GM18526 (cell line): ENCODE data around the gene MRPL54.

Source experiments
- POLR2A ChIP-seq: IDR thresholded peaks from 3 replicates; pipeline ENCODE4 v1.6.1; 2011; ENCODE audit not compliant: insufficient read length; ENCODE audit errors: extremely low read depth

The MRPL54 gene

DNA sequence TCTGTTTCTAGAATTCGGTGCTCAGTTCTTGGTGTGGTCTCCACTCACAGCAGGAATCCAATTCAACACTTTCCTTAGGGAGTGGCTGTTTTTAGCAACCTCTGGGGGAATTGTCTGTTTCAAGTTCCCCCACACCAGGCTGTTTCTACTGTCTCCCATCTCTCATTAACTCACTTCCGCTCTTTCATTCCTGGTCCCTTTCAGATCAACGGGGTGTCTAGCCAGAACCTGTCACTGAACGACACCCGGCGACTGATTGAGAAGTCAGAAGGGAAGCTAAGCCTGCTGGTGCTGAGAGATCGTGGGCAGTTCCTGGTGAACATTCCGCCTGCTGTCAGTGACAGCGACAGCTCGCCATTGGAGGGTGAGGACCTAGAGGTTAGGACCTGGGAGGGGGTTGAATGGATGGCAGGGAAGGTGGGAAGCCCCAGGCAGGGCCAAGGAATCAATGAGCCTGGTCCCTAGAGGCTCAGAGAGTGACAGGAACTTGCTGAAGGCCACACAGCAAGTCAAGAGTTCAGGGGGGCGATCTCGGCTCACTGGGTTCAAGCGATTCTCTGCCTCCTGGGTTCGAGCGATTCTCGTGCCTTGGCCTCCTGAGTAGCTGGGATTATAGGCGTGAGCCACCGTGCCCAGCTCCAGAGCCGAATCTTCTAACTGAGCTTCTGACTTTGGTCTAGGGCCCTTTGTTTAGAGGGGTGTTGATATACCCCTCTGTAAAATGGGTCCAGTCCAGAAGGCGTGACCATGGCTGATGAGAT is 28.8 kb upstream of the MRPL54 start:
- TF ChIP-seq POLR2A: no peak

DNA sequence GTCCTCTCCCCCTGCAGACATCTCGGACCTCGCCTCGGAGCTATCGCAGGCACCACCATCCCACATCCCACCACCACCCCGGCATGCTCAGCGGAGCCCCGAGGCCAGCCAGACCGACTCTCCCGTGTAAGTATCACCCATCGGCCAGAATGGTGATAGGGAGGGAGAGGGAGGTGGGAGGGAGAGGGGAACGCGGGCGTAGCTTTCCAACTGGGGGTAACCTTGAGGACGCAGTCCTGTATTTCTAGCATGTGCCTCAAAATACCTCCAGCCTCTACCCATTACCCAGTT is 28.2 kb upstream of the MRPL54 start:
- TF ChIP-seq POLR2A: no peak

DNA sequence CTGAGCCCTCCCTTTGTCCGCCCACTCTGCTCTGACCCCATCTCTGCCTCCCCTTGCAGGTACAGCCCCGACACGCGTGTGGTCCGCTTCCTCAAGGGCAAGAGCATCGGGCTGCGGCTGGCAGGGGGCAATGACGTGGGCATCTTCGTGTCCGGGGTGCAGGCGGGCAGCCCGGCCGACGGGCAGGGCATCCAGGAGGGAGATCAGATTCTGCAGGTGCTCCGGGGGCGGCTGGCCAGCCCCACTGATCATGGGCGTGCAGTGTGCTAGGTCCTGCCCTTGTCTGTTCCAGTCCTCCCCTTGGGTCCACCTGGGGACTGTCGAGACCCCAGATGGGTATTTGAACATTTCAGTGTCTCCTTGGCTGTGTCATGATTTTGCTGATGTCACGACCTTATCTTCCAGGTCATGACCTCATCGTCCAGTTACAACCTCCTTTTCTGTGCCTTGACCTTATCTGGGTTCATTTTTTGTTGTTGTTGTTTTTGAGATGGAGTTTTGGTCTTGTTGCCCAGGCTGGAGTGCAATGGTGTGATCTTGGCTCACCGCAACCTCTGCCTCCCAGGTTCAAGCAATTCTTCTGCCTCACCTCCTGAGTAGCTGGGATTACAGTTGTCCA is 26.3 kb upstream of the MRPL54 start:
- no peak for TF ChIP-seq POLR2A

DNA sequence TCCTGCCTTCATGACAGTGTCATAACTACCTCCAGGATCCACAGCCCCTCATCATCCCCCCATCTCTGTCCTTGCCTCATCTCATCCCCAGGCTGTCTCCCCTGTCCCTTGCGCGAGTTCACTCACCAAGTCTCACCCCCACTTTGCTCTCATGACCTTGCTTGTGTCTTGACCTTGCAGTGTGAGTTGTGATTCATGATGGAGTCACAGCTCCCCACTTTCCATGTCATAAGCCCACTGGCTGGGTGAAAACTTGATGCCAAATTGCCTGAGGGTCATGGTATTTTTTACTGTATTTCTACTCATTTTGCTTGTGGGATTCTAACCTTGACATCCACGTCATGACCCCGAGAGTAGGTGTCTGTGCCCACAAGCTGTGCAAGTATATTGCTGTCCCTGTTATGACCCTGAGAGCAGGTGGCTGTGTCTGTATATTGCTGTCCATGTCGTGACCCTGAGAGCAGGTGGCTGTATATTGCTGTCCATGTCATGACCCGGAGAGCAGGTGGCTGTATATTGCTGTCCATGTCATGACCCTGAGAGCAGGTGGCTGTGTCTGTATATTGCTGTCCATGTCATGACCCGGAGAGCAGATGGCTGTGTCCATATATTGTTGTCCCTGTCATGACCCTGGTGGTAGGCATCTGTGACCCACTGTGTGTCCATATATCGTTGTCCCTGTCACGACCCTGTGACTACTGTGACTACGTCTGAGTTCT is 24.8 kb upstream of the MRPL54 start:
- no peak for TF ChIP-seq POLR2A

DNA sequence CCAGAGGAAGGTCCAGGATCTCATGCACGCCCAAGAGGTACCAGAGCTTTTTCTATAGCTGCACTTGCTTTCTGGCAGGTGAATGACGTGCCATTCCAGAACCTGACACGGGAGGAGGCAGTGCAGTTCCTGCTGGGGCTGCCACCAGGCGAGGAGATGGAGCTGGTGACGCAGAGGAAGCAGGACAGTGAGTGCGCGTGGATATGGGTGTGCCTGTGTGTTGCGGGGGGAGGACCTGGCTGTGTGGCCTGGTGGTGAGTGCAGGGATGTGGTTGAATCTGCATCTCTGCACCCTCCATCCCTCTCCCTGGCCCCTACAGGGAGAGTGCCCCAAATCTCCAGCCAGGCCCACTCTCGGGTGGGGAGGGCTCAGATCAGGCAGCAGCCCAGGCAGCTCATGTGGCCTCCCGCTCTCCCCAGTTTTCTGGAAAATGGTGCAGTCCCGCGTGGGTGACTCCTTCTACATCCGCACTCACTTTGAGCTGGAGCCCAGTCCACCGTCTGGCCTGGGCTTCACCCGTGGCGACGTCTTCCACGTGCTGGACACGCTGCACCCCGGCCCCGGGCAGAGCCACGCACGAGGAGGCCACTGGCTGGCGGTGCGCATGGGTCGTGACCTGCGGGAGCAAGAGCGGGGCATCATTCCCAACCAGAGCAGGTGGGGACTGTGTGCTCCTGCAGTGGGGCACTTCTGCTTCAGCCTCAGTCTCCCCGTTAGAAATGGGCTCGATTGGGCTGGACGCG is 23.8 kb upstream of the MRPL54 start:
- no peak for TF ChIP-seq POLR2A

DNA sequence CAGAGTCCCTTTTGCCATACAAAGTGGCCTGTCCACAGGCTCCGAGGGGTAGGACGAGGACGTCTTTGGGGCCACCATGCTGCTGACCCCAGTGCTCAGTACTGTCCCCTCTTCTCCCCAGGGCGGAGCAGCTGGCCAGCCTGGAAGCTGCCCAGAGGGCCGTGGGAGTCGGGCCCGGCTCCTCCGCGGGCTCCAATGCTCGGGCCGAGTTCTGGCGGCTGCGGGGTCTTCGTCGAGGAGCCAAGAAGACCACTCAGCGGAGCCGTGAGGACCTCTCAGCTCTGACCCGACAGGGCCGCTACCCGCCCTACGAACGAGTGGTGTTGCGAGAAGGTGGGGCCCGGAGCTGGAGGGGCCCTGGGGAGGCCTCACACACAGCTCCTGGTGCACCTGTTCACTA is 22.1 kb upstream of the MRPL54 start:
- no peak for TF ChIP-seq POLR2A

DNA sequence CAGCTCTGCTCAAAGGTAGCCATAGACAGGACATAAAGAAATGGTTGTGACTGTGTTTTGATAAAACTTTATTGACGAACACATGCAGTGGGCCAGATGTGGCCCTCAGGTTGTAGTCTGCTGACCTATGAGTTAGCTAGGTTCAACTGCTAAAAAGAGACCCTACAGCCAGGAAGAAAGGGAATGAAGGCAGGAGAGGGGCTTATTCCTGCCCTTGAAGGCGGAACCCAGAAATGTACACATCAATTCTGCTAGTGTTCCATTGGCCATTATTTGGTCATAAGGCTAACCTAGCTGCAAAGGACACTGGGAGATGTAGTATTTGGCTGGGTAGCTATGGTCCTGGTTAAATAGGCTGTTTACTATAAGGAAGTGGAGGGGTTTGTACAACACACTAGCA is 19.0 kb upstream of the MRPL54 start:
- no peak for TF ChIP-seq POLR2A

DNA sequence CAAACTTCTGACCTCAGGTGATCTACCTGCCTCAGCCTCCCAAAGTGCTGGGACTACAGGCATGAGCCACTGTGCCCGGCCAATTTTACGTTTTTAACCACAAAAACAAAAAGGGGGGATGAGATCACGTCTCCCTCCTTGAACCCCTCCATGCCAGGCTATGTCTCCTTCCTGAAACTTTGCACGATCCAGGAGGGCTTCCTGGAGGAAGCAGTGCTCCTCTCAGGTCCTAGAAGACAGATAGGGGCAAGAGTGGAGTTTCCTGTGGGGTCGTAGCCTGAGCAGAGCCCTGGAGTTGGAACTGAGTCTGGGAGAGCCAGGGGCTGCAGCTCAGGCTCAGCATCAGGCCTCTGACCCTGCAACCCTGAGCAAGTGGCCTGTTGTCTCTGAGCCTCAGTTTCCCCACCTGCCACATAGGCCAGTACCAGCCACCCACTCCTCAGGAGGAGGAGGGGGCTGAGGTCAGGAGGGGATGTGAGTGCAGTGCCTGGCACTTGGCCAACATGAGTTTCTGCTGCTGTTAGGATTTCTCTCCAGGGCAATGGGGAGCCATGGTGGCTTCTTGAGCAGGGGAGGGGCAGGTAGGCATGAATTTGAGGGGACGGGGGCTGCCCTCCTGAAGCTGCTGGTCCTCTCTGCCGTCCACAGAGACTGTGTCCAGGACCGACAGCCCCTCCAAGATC is 17.0 kb upstream of the MRPL54 start:
- no peak for TF ChIP-seq POLR2A

DNA sequence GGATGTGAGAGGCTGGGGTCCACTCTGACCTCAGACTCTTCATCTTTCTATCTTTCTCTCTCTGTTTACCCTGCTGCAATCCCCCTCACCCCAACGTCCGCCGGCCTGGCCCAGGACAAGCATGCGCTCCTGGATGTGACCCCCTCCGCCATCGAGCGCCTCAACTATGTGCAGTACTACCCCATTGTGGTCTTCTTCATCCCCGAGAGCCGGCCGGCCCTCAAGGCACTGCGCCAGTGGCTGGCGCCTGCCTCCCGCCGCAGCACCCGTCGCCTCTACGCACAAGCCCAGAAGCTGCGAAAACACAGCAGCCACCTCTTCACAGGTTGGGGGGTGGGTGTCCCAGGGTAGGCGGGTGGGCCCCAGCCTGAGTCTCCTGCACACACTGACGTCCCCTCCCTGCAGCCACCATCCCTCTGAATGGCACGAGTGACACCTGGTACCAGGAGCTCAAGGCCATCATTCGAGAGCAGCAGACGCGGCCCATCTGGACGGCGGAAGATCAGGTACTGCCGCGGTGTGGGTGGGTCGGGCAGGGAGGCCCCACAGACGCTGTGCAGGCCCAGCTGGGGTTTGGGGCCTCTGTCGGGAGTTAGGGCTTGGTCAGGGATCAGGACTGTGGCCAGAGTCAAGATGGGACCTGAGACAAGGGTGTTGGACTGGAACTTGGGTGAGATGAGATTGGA is 16.0 kb upstream of the MRPL54 start:
- no peak for TF ChIP-seq POLR2A

DNA sequence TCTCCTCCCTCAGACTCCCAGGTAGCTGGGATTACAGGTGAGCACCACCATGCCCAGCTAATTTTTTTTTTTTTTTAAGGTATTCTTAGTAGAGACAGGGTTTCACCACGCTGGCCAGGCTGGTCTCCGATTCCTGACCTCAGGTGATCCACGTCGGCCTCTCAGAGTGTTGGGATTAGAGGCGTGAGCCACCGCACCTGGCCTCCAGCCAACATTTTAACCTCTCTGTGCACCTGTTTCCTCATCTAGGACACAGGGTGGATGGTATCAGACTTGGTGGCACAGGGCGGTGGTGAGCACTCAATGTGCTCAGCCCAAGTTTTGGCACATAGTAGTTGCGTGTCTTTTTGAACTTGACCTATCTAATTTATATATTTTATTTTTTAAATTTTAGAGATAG is 13.5 kb upstream of the MRPL54 start:
- no peak for TF ChIP-seq POLR2A

DNA sequence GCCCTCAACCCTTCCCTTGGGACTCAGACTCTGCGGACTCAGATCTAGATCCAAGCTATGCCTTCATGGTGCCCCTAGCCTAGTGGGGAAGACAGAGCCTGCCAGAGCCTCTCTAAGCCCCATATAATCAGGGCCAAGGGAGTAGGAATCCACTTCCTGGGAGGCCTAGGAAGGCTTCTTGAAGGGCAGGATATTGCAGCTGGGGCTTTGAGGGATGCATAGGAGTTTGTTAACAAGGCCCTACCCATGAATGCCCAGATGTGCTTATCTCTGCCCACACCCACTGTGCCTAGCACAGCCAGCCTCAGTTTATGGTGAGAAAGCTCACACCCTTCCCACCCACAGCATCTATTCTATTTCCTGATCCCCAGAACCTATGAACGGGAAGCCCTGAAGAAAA is 12.3 kb upstream of the MRPL54 start:
- no peak for TF ChIP-seq POLR2A

DNA sequence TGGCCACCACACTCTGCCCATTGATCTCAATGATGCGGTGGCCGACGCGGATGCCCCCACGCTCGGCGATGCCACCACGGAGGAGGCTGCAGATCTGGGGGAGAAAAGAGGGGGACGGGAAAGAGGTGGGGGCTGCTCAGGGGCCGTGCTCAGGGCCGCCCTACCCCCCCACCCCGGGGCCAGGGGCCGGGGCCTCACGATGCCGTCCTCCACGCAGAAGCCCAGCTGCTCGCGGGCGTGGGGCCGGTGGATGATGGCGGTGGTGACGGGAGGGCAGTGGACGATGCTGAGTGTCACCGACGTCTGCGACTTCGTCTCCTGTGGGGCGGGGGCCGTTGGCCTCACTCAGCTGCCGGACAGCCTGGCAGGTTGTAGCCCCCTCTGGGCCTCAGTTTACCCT is 11.2 kb upstream of the MRPL54 start:
- no peak for TF ChIP-seq POLR2A

DNA sequence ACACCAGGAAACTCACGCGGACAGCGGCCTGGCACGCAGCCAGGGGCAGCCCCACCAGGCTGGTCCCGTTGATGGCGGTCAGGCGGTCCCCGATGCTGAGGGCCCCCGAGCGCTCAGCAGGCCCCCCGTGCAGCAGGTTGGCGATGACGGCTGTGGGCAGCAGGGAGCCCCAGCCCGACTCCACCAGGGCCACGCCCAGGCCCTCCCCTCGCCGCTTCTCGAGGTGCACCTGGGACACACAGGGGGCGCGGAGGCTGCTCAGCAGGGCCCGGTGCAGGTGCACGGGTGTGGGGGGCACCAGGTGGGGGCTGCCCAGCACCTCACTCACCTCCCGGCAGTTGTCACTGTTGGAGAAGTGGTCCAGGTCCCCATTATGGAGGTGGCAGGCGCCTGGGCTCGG is 10.0 kb upstream of the MRPL54 start:
- TF ChIP-seq POLR2A: no peak

DNA sequence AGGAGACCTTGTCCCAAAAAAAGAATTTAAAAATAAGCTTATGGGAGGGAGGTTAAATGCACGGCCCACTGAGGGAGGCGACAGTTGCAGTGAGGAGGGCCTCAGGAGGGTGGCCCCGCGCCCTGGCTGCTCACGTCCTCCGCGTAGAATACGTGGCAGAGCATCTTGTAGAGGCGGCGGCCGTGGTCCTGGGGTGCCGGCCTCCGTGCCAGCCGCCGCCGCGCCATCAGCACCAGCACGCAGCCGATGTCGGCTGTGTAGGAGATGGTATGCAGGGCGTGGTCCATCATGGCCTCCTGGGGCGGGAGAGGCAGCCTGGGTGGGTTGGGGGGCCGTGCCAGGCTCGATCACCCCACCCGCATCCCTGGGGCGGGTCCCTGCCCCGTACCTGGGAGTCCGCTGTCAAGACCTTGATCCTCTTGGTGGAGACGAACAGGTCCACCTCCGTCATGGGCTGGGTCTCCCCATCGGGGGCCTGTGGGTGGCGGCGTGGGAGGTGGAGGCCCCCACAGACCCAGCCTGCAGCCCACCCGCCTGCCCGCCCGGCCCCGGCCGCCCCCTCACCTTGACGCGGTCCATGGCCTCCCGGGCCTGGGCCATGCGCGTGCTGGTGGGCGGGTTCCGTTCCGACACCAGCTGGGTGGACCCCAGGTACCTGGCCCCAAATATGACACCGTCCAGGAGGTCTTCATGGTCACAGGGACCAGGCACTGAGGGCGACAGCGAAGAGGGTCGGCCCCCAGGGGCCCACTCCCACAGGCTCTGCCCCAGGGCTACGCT is 8.7 kb upstream of the MRPL54 start:
- TF ChIP-seq POLR2A: no peak
